H7 (cell line): ENCODE measurements around the gene LRRC73. TPM values are rescaled to one million over a fixed set of nuclear protein-coding genes. Genes with fewer than 3 reads are reported as not detected.

Source experiments
- DNase-seq: peaks from one replicate; pipeline ENCODE4 v3.0.0; 2012
- H3K27me3 ChIP-seq: 2 replicates; pipeline ENCODE4 v1.6.0; 2011; ENCODE audit warnings: mild to moderate bottlenecking, low read length; ENCODE audit not compliant: control insufficient read depth, insufficient read depth
- H3K36me3 ChIP-seq: replicated peaks from 2 replicates; pipeline ENCODE4 v1.5.1; 2011; ENCODE audit warnings: low read length; ENCODE audit not compliant: control insufficient read depth, insufficient read depth
- H3K4me3 ChIP-seq: 2 replicates; pipeline ENCODE4 v1.5.1; 2011; ENCODE audit warnings: low read depth, mild to moderate bottlenecking, control low read depth, low read length, moderate library complexity; ENCODE audit not compliant: insufficient read depth
- total RNA-seq: library from RNA; depleted of rRNA; stranded (reverse); fragments of >200 nt; shearing (Covaris generic); gene quantifications from 2 replicates; pipeline ENCODE4 v1.2.3, GENCODE V29; 2014

The LRRC73 gene
- total RNA-seq, 1 experiment from 2014 or later: not detected

GRCh38 chr6:43492673-43493072 is 17.5 kb downstream of the LRRC73 start:
- Histone ChIP-seq H3K27me3 (no peaks in the 10 kb centered on the region), H3K36me3 (peaks cover 4% of the 10 kb centered on the region), H3K4me3 (no peak overlapping the region)
- DNase-seq: peak; percentile 76

- H3K36me3 ChIP-seq: peaks cover 4% of the 10 kb centered on the region
- no peaks in the 10 kb centered on the region for H3K27me3 ChIP-seq
- H3K4me3 ChIP-seq: no peak overlapping the region
- peak; percentile 31 for DNase-seq
Observed at GRCh38 chr6:43491750-43492661, 18.1 kb downstream of the LRRC73 start.

- no peaks in the 10 kb centered on the region for H3K27me3 ChIP-seq
- peaks cover 4% of the 10 kb centered on the region for H3K36me3 ChIP-seq
- H3K4me3 ChIP-seq: no peak overlapping the region
- peak; percentile 26 for DNase-seq
Observed at GRCh38 chr6:43490523-43490939, 19.6 kb downstream of the LRRC73 start.

GRCh38 chr6:43489277-43490072 is 20.7 kb downstream of the LRRC73 start:
- Histone ChIP-seq H3K4me3 (no peak overlapping the region), H3K36me3 (peaks cover 4% of the 10 kb centered on the region), H3K27me3 (no peaks in the 10 kb centered on the region)
- peak; percentile 35 for DNase-seq

- H3K36me3 ChIP-seq: peaks cover 4% of the 10 kb centered on the region
- no peaks in the 10 kb centered on the region for H3K27me3 ChIP-seq
- DNase-seq: peak; percentile 40
- no peak overlapping the region for H3K4me3 ChIP-seq
Observed at GRCh38 chr6:43488667-43489276, 21.4 kb downstream of the LRRC73 start.

GRCh38 chr6:43481591-43482236 is 28.4 kb downstream of the LRRC73 start:
- Histone ChIP-seq H3K4me3 (no peak overlapping the region), H3K36me3 (peaks cover 1% of the 10 kb centered on the region; the same call in 1 of the 2 replicates), H3K27me3 (no peaks in the 10 kb centered on the region)
- DNase-seq: no peak

DNA sequence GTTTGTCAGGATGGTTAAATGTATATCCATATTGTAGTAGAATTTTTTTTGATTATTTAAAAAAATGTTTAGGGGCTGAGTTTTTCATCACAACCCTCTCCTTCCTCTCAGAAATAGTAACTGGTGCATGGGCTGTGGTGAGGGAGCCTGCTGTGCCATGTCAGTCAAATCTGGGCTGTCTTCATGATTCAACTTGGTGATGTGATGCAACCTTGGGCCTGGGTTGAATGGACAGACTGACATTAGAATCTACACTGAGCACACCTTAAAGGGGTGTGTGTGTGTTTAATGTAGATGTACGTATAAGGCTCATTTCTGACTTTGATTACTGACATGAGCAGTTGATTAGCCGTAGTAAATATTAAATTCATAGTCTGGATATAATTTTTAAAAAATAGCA is 29.1 kb downstream of the LRRC73 start:
- Histone ChIP-seq H3K36me3 (peaks cover 1% of the 10 kb centered on the region; the same call in 1 of the 2 replicates), H3K4me3 (no peak overlapping the region), H3K27me3 (no peaks in the 10 kb centered on the region)
- DNase-seq: no peak

- Histone ChIP-seq H3K4me3 (peak overlapping the region; percentile 49), H3K27me3 (no peaks in the 10 kb centered on the region), H3K36me3 (0 out of 2 replicates have a peak, but pooled peaks cover 1% of the 10 kb centered on the region)
- no peak for DNase-seq
Observed at GRCh38 chr6:43478008-43478372, 32.2 kb downstream of the LRRC73 start.

GRCh38 chr6:43477235-43478007 is 32.7 kb downstream of the LRRC73 start, which contains the start of gene TJAP1:
Gene TJAP1 (plus strand): TSS chr6:43477570. CDS start chr6:43499002, 21,432 bp downstream.
- DNase-seq: peak; percentile 97
- 0 out of 2 replicates have a peak, but pooled peaks cover 1% of the 10 kb centered on the region for H3K36me3 ChIP-seq
- peak within 1 kb of the TSS; percentile 49 for H3K4me3 ChIP-seq
- H3K27me3 ChIP-seq: no peaks in the 10 kb centered on the region

DNA sequence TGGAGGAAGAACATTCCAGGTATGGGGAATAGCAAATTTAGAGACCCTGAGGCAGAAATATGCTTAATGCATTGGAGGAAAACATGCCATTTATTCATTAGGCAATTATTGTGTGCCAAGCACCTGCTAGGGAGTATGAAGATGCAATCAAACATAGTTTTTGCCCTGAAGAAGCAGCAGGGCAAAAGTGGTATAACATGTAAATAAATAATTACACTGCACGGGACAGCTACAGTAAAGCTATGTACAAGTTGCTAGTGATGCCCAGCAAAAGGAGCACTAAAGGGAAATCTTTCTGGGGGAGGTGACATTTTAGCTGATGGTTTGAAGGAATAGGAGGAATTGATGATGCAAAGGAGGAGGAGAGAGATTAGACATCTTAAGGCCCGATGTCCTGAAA is 33.4 kb downstream of the LRRC73 start:
- H3K27me3 ChIP-seq: no peaks in the 10 kb centered on the region
- no peak for DNase-seq
- peak overlapping the region; percentile 36 for H3K4me3 ChIP-seq
- H3K36me3 ChIP-seq: 0 out of 2 replicates have a peak, but pooled peaks cover 1% of the 10 kb centered on the region

GRCh38 chr6:43475516-43475915 is 34.6 kb downstream of the LRRC73 start:
- H3K36me3 ChIP-seq: 0 out of 2 replicates have a peak, but pooled peaks cover 1% of the 10 kb centered on the region
- DNase-seq: no peak
- no peaks in the 10 kb centered on the region for H3K27me3 ChIP-seq
- H3K4me3 ChIP-seq: no peak overlapping the region

- Histone ChIP-seq H3K4me3 (no peak overlapping the region), H3K36me3 (no peaks in the 10 kb centered on the region), H3K27me3 (no peaks in the 10 kb centered on the region)
- no peak for DNase-seq
Observed at GRCh38 chr6:43472515-43472914, 37.6 kb downstream of the LRRC73 start.

- Histone ChIP-seq H3K4me3 (no peak overlapping the region), H3K27me3 (no peaks in the 10 kb centered on the region), H3K36me3 (no peaks in the 10 kb centered on the region)
- no peak for DNase-seq
Observed at GRCh38 chr6:43471399-43471798, 38.7 kb downstream of the LRRC73 start.
